HEK293 (cell line): Measurements from ENCODE around the gene ELL2.

ENCODE experiments used
- CTCF ChIP-seq: fragments of 450-650 bp; formaldehyde crosslinking; IDR thresholded peaks from 2 replicates; pipeline ENCODE4 v1.5.1; 2016; ENCODE audit warnings: missing biosample characterization, missing genetic modification characterization
- GFI1B ChIP-seq: fragments of 450-650 bp; formaldehyde crosslinking; IDR thresholded peaks from 2 replicates; pipeline ENCODE4 v1.5.1; 2016; ENCODE audit warnings: missing biosample characterization, missing genetic modification characterization
- ZFP41 ChIP-seq: fragments of 450-650 bp; formaldehyde crosslinking; IDR thresholded peaks from 2 replicates; pipeline ENCODE4 v1.5.1; 2016; ENCODE audit warnings: missing biosample characterization, missing genetic modification characterization, borderline replicate concordance
- ZNF610 ChIP-seq: fragments of 450-650 bp; formaldehyde crosslinking; IDR thresholded peaks from 2 replicates; pipeline ENCODE4 v1.5.1; 2016; ENCODE audit warnings: missing biosample characterization, missing genetic modification characterization, borderline replicate concordance

- TF ChIP-seq CTCF (tag by site-specific recombination) (no peak), ZNF610 (tag by site-specific recombination) (no peak), GFI1B (tag by site-specific recombination) (no peak), ZFP41 (tag by site-specific recombination) (no peak)
These were observed 40.1 kb downstream of the ELL2 start for GRCh38 chr5:95921501-95921900.
